ENCODE measurements around the gene GPC6. TPM values are rescaled to one million over a fixed set of nuclear protein-coding genes. Genes with fewer than 3 reads are reported as not detected.

GPC6 gene
- polyA plus RNA-seq, 1 of the 3 experiments (the other 2 are of a cell fraction) = 6.7 TPM

DNA sequence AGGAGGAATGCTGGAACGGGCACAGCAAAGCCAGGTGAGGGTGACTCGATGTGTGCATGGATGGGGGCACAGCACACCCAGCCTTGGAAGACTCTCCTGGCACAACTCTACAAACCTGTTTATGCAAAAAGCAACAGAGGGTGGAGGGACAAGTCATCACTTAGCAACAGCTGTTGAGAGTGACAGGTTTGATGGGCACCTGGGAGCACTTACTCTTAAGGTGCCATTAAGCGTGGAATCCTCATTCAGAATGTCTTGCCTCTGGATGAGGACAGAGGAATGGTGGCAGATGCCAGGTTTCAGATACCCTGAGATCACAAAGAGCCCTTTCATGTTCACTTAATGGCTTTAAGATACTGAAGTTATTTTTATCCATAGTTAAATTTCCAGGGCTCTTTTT is 1155.9 kb downstream of the GPC6 start:
- POLR2A ChIA-PET = no interaction called here
- TF ChIP-seq RXRA (IDR thresholded peaks at IDR 0.05; ENCODE audit: borderline replicate concordance, low read depth) (no peak), TAF1 (IDR thresholded peaks at IDR 0.05; ENCODE audit: borderline replicate concordance, low read depth, low read length) (no peak), SMC3 (IDR thresholded peaks at IDR 0.05; ENCODE audit: low read depth, low read length) (no peak), GATA2 (CRISPR knock-in tag; IDR thresholded peaks at IDR 0.05) (no peak), FOSL2 (IDR thresholded peaks at IDR 0.05; ENCODE audit: borderline replicate concordance, low read depth) (no peak), EP300 (IDR thresholded peaks at IDR 0.05; ENCODE audit: borderline replicate concordance in 1 of 2, low read depth in 1 of 2, low read length in 1 of 2) (no peak), FOXJ3 (CRISPR knock-in tag; IDR thresholded peaks at IDR 0.05) (no peak), POLR2AphosphoS5 (IDR thresholded peaks at IDR 0.05; ENCODE audit: low read depth, low read length) (no peak)
- TF ChIP-seq, protein P1, sequence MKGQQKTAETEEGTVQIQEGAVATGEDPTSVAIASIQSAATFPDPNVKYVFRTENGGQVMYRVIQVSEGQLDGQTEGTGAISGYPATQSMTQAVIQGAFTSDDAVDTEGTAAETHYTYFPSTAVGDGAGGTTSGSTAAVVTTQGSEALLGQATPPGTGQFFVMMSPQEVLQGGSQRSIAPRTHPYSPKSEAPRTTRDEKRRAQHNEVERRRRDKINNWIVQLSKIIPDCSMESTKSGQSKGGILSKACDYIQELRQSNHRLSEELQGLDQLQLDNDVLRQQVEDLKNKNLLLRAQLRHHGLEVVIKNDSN (IDR thresholded peaks at IDR 0.05; ENCODE audit: borderline replicate concordance, low read depth) = no peak
- TF ChIP-seq, protein P2, sequence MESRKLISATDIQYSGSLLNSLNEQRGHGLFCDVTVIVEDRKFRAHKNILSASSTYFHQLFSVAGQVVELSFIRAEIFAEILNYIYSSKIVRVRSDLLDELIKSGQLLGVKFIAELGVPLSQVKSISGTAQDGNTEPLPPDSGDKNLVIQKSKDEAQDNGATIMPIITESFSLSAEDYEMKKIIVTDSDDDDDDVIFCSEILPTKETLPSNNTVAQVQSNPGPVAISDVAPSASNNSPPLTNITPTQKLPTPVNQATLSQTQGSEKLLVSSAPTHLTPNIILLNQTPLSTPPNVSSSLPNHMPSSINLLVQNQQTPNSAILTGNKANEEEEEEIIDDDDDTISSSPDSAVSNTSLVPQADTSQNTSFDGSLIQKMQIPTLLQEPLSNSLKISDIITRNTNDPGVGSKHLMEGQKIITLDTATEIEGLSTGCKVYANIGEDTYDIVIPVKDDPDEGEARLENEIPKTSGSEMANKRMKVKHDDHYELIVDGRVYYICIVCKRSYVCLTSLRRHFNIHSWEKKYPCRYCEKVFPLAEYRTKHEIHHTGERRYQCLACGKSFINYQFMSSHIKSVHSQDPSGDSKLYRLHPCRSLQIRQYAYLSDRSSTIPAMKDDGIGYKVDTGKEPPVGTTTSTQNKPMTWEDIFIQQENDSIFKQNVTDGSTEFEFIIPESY (IDR thresholded peaks at IDR 0.05; ENCODE audit: borderline replicate concordance, low read depth) = no peak
- TF ChIP-seq, protein P3, sequence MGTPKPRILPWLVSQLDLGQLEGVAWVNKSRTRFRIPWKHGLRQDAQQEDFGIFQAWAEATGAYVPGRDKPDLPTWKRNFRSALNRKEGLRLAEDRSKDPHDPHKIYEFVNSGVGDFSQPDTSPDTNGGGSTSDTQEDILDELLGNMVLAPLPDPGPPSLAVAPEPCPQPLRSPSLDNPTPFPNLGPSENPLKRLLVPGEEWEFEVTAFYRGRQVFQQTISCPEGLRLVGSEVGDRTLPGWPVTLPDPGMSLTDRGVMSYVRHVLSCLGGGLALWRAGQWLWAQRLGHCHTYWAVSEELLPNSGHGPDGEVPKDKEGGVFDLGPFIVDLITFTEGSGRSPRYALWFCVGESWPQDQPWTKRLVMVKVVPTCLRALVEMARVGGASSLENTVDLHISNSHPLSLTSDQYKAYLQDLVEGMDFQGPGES (IDR thresholded peaks at IDR 0.05; ENCODE audit: low read depth, low read length) = no peak

DNA sequence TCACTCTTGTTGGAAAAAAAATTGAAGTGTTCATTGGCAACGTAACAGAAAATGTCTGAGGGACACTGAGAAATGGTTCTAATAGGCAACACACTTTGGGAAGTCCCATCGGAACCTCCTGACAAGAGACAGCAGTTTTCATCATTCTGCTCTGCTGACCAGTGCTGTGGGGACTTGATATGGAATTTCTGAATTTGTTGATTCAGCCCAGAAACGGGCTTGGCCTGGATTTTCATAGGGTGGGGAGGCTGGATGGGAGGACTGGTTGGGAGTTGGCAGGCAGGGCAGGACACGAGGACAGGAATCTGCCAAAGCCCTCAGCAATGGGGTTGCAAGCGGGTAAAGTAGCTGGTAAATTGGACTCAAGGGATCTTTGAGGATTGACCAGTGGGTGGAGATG is 1156.4 kb downstream of the GPC6 start:
- Histone ChIP-seq H3K79me2 (ENCODE audit: insufficient read depth) (no peaks in the 10 kb centered on the region), H3K27ac (ENCODE audit: low read depth in 2 of 2, low read length in 1 of 2) (no peak overlapping the region), H3K9me2 (no peaks in the 10 kb centered on the region), H4K20me1 (ENCODE audit: insufficient read depth) (no peaks in the 10 kb centered on the region), H3K4me1 (ENCODE audit: control insufficient read depth in 1 of 2, insufficient read depth in 2 of 2, low read depth in 1 of 2, low read length in 1 of 2) (peaks cover 0 to 9% of the 10 kb centered on the region in 2 experiments; a peak in 1 of 4 replicates), H3K4me3 (ENCODE audit: low read depth in 2 of 2, low read length in 1 of 2) (no peak overlapping the region), H3F3A (replicated peaks; ENCODE audit: insufficient read depth) (no peaks in the 10 kb centered on the region), H3K36me3 (replicated peaks in 1 of 2; ENCODE audit: control insufficient read depth in 1 of 2, insufficient read depth in 2 of 2, low read length in 1 of 2) (no peaks in the 10 kb centered on the region), H3K4me2 (no peak overlapping the region), H3K9ac (no peak overlapping the region), H3K9me3 (no peaks in the 10 kb centered on the region), H2AFZ (ENCODE audit: low read depth) (no peak overlapping the region), H3K27me3 (ENCODE audit: insufficient read depth) (no peaks in the 10 kb centered on the region)
- ChIA-PET POLR2A (no interaction called here), CTCF (interaction anchor here (0.6 kb wide), 1 partner anchor 297 kb away, joined by 3 read pairs; no protein-coding TSS in a partner anchor)
- DNase-seq = no peak
- 58% methylated on average over 5 of the region's 5 CpGs for WGBS (ENCODE audit: low lambda C conversion rate)
- TF ChIP-seq, protein P4, sequence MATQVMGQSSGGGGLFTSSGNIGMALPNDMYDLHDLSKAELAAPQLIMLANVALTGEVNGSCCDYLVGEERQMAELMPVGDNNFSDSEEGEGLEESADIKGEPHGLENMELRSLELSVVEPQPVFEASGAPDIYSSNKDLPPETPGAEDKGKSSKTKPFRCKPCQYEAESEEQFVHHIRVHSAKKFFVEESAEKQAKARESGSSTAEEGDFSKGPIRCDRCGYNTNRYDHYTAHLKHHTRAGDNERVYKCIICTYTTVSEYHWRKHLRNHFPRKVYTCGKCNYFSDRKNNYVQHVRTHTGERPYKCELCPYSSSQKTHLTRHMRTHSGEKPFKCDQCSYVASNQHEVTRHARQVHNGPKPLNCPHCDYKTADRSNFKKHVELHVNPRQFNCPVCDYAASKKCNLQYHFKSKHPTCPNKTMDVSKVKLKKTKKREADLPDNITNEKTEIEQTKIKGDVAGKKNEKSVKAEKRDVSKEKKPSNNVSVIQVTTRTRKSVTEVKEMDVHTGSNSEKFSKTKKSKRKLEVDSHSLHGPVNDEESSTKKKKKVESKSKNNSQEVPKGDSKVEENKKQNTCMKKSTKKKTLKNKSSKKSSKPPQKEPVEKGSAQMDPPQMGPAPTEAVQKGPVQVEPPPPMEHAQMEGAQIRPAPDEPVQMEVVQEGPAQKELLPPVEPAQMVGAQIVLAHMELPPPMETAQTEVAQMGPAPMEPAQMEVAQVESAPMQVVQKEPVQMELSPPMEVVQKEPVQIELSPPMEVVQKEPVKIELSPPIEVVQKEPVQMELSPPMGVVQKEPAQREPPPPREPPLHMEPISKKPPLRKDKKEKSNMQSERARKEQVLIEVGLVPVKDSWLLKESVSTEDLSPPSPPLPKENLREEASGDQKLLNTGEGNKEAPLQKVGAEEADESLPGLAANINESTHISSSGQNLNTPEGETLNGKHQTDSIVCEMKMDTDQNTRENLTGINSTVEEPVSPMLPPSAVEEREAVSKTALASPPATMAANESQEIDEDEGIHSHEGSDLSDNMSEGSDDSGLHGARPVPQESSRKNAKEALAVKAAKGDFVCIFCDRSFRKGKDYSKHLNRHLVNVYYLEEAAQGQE (IDR thresholded peaks at IDR 0.05; ENCODE audit: low read depth, low read length) = no peak
- TF ChIP-seq, protein P5, sequence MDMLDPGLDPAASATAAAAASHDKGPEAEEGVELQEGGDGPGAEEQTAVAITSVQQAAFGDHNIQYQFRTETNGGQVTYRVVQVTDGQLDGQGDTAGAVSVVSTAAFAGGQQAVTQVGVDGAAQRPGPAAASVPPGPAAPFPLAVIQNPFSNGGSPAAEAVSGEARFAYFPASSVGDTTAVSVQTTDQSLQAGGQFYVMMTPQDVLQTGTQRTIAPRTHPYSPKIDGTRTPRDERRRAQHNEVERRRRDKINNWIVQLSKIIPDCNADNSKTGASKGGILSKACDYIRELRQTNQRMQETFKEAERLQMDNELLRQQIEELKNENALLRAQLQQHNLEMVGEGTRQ (IDR thresholded peaks at IDR 0.05; ENCODE audit: borderline replicate concordance, low read depth, low read length) = no peak
- TF ChIP-seq, protein P6, sequence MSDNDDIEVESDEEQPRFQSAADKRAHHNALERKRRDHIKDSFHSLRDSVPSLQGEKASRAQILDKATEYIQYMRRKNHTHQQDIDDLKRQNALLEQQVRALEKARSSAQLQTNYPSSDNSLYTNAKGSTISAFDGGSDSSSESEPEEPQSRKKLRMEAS (IDR thresholded peaks at IDR 0.05; ENCODE audit: low read depth) = no peak
- TF ChIP-seq, protein P3 (IDR thresholded peaks at IDR 0.05; ENCODE audit: low read depth, low read length) = no peak
- no peak for TF ChIP-seq RCOR1 (IDR thresholded peaks at IDR 0.05; ENCODE audit: low read length)

More for the DNA sequence above, 1155.9 kb downstream of the GPC6 start:
- 76% methylated on average over 3 of the region's 3 CpGs for WGBS (ENCODE audit: low lambda C conversion rate)
- CTCF ChIA-PET = interaction anchor here (0.6 kb wide), 1 partner anchor 297 kb away, joined by 3 read pairs; no protein-coding TSS in a partner anchor
- H3K27ac ChIP-seq (ENCODE audit: low read depth in 2 of 2, low read length in 1 of 2) = no peak overlapping the region
- H3K36me3 ChIP-seq (replicated peaks in 1 of 2; ENCODE audit: control insufficient read depth in 1 of 2, insufficient read depth in 2 of 2, low read length in 1 of 2) = no peaks in the 10 kb centered on the region
- H3K4me1 ChIP-seq (ENCODE audit: control insufficient read depth in 1 of 2, insufficient read depth in 2 of 2, low read depth in 1 of 2, low read length in 1 of 2) = peaks cover 0 to 9% of the 10 kb centered on the region in 2 experiments; a peak in 1 of 4 replicates
- H3K79me2 ChIP-seq (ENCODE audit: insufficient read depth) = no peaks in the 10 kb centered on the region
- no peak overlapping the region for H3K4me2 ChIP-seq
- H3F3A ChIP-seq (replicated peaks; ENCODE audit: insufficient read depth) = no peaks in the 10 kb centered on the region
- H3K27me3 ChIP-seq (ENCODE audit: insufficient read depth) = no peaks in the 10 kb centered on the region
- DNase-seq = no peak
- H3K9me3 ChIP-seq = no peaks in the 10 kb centered on the region
- H3K4me3 ChIP-seq (ENCODE audit: low read depth in 2 of 2, low read length in 1 of 2) = no peak overlapping the region
- H2AFZ ChIP-seq (ENCODE audit: low read depth) = no peak overlapping the region
- H3K9me2 ChIP-seq = no peaks in the 10 kb centered on the region
- H3K9ac ChIP-seq = no peak overlapping the region
- no peaks in the 10 kb centered on the region for H4K20me1 ChIP-seq (ENCODE audit: insufficient read depth)
